GM12892 (cell line): ENCODE results near the gene SPOCK1.

Experiments used
- POLR2A ChIP-seq: IDR thresholded peaks from 2 replicates; pipeline ENCODE4 v1.6.1; 2011; ENCODE audit warnings: low read depth, low read length, control low read depth
- POLR2AphosphoS5 ChIP-seq: IDR thresholded peaks from 2 replicates; pipeline ENCODE4 v1.6.1; 2011; ENCODE audit warnings: low read depth, low read length, control low read depth
- TAF1 ChIP-seq: IDR thresholded peaks from 2 replicates; pipeline ENCODE4 v1.6.1; 2011; ENCODE audit warnings: low read depth, mild to moderate bottlenecking, control low read depth, low read length, borderline replicate concordance

DNA sequence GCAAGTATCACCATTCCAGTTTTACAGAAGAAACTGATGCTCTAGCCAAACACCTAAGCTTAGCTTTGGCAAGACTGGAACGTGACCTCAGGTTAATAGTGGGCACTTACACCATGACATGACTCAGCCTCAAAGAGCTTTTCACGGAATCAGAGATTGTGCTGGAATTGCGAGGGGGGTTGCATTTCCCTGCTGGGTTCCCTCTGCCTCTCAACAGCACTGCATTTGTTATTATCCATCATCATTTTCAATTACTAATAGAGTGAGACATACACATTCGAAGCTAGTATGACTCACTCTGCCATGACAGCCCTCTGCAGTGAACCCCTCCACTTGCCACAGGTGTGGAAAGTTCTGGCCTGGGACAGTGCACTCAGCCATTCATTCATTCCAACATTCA, 8.0 kb downstream of the SPOCK1 start:
- TF ChIP-seq POLR2A (no peak), TAF1 (no peak), POLR2AphosphoS5 (no peak)
